Astrocyte of the spinal cord (primary cell): ENCODE measurements around the gene CHAF1A.

Source experiments
- DNase-seq: peaks from one replicate; pipeline ENCODE4 v3.0.0; 2011; ENCODE audit warnings: low read depth, low spot score
- H3K4me3 ChIP-seq: 2 replicates; pipeline ENCODE4 v1.5.1; 2011; ENCODE audit warnings: low read depth, mild to moderate bottlenecking, low read length, moderate library complexity
- CTCF ChIP-seq: IDR thresholded peaks from 2 replicates; pipeline ENCODE4 v1.5.1; 2012; ENCODE audit warnings: low read depth, mild to moderate bottlenecking, low read length, inconsistent platforms
- in situ Hi-C: cut with HindIII; loops from 2 replicates; pipeline ENCODE4 v1.10.0; 2017; ENCODE audit warnings: low sequenced_read_pairs

The CHAF1A gene

GRCh38 chr19:4492337-4493103 lies 90.1 kb downstream of the CHAF1A start:
- TF ChIP-seq CTCF = no peak
- DNase-seq = no peak
- in situ Hi-C loops = no loop called here
- no peak overlapping the region for H3K4me3 ChIP-seq
